HG03520 (cell line): ENCODE results near the gene IFNL3.
"Not testable (repeated sequence)": the region's sequence is repeated elsewhere in the genome, so short reads cannot be mapped to it uniquely, and the experiment has no call there.

Experiments used
- ATAC-seq: cut with Tn5 transposase; IDR thresholded peaks from one replicate; pipeline ENCODE4 v1.9.1; 2021; ENCODE audit warnings: mild to moderate bottlenecking, moderate library complexity; ENCODE audit not compliant: unreplicated experiment

Gene IFNL3

GRCh38 chr19:39244410-39245100 is at the start of gene IFNL3:
TSS of gene IFNL3 (minus strand) at chr19:39245006. CDS start at chr19:39244967, 39 bp downstream.
- not testable (repeated sequence) for ATAC-seq

- ATAC-seq, result no peak
These were observed 48.6 kb upstream of the IFNL3 start for GRCh38 chr19:39293394-39293793.

- ATAC-seq, result no peak
These were observed 39.2 kb upstream of the IFNL3 start for GRCh38 chr19:39284032-39284431.

DNA sequence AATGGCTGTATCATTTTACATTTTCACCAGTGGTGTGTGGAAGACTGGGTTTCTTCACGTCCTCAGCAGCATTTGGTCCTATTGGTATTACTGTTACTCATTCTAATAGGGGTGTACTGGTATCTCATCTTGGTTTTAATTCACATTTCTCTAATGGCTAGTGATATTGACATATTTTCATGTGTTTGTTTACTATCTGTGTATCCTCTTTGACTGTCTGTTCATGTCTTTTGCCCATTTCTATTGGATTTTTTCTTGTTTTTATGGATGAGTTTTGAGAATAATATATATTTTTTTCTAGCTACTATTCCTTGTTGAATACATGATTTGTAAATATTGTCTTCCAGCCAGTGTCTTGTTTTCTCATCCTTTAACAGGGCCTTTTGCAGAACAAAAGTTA is 37.2 kb upstream of the IFNL3 start:
- no peak for ATAC-seq

DNA sequence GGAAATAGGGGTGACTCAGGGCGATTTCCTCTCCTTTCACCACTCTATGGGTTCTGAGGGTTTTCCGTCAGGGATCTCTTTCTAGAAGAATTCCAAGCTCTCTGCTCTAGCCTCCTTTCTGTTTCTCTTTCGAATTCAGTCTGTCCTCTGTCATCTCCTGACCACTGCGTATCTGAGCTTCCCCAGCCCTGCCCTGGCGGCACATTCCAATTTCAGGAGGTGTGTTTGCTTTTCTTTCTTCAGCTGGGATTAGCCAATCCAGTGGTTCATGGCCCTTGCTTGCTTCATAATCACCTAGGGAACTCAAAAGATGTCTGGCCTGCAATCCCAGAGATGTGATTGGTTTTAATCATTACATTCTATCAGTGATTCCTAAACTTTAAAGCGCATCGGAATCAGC is 32.8 kb upstream of the IFNL3 start:
- no peak for ATAC-seq

DNA sequence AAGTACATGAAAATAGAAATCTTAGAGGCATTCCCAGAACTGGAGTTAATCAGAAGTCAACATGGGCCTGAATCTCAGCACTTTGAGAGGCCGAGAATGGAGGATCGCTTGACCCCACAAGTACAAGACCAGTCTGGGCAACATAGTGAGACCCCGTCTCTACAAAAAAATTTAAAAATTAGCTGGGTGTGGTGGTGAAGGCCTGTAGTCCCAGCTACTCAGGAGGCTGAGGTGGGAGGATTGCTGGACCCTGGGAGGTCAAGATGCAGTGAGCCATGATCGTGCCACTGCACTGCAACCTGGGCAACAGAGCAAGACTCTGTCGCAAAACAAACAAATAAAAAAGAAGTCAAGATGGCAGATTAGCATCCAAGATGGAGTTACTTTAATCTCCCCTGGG is 31.9 kb upstream of the IFNL3 start:
- no peak for ATAC-seq

DNA sequence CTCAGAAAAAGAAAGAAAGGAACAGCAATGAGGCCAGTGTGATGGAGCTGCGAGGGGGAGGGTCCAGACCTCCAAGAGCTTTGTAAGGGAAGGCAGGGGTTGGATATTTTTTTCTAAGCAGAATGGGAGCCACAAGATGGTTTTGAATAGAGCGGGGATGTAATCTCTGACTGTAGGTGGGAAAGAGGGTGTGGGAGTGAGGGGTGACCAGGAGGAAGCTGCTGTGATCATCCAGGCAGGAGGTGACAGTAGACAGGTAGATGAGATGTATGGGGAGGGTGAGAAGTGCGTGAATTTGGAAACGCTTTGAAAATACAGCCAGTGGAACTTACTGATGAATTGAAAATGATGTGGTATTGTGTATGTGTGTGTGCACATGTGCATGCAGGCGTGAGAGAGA is 30.8 kb upstream of the IFNL3 start:
- no peak for ATAC-seq

- not testable (repeated sequence) for ATAC-seq
These were observed 29.1 kb upstream of the IFNL3 start for GRCh38 chr19:39273859-39274258.

GRCh38 chr19:39270036-39270871 is 25.4 kb upstream of the IFNL3 start:
- ATAC-seq, result no peak

DNA sequence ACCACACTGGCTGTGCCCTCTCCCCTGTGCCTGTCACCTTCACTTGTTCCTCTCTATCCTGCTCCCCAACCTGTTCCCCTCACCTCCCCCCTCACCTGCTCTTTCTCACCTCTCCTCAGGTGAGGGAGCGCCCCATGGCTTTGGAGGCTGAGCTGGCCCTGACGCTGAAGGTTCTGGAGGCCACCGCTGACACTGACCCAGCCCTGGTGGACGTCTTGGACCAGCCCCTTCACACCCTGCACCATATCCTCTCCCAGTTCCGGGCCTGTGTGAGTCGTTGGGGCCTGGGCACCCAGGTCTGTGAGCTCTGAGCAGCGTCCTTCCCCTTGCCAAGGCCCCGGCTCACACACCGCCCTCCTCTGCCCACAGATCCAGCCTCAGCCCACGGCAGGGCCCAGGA is 24.6 kb upstream of the IFNL3 start:
- not testable (repeated sequence) for ATAC-seq

DNA sequence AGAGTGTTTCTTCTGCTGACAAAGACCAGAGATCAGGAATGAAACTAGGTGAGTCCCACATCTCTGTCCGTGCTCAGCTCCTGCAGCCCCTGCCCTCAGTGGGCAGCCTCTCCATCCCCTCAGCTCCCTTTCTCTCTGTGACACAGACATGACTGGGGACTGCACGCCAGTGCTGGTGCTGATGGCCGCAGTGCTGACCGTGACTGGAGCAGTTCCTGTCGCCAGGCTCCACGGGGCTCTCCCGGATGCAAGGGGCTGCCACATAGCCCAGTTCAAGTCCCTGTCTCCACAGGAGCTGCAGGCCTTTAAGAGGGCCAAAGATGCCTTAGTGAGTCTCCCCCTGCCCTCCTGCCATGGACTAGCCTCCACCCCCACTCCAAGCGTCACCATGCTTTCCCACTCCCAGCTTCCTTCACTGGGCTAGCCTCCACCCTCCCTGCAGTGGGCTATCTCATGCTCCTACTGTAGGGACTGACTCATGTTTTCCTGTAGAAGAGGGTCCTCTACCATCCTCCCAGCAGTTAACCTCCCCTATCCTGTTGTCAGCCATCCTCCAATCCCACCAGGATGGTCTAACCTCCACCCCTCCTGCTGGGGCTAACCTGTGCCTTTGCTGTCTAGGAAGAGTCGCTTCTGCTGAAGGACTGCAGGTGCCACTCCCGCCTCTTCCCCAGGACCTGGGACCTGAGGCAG is 23.9 kb upstream of the IFNL3 start:
- ATAC-seq, result not testable (repeated sequence)

DNA sequence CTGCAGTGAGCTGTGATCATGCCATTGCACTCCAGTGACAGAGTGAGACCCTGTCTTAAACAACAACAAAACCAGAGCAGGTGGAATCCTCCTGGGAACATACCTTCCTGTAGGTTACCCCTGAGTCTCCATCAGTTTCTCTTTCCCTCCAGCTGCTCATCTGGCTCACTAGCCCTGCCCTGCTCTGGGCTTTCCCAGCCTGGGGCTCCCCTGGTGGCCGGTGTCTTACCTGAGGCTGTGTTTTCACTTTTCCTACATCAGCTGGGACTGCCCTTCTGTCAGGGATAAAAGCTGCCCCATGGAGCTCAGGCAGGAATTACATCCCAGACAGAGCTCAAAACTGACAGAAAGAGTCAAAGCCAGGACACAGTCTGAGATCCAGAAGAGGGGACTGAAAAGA is 23.3 kb upstream of the IFNL3 start, which contains the start of gene IFNL2:
Gene IFNL2, plus strand, starts transcription at position 312 of the 400 bp plus-strand sequence. CDS start 173 bp downstream, outside the sequence.
- not testable (repeated sequence) for ATAC-seq

DNA sequence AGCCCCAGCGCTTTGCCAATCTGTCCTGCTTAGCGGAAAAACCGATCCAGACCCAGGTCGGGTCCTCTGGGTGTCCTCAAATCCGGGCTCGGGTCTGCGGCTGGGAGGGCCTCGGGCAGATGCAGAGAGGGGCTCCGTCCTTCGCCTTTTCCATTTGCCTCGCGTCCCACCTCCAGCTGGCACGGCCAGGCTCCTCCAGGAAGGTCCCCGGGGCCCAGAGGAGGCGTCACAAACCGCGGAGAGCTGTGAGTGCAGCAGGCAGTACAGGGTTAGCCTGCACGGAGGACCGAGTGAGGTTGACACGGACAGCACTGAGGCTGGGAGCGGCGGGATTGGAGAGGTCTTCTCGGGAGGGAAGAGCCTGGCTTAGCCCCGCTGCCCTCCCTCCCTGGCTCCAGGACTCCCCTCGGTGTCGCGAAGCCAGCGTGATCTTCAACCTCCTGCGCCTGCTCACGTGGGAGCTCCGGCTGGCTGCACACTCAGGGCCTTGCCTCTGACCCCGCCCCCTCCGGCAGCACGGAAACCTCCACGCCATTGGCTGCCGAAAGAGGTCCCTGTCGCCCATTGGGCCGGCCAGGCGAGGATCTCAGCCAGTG is 20.6 kb upstream of the IFNL3 start:
- no peak for ATAC-seq

GRCh38 chr19:39264306-39265290 is 19.8 kb upstream of the IFNL3 start:
- ATAC-seq, result no peak

DNA sequence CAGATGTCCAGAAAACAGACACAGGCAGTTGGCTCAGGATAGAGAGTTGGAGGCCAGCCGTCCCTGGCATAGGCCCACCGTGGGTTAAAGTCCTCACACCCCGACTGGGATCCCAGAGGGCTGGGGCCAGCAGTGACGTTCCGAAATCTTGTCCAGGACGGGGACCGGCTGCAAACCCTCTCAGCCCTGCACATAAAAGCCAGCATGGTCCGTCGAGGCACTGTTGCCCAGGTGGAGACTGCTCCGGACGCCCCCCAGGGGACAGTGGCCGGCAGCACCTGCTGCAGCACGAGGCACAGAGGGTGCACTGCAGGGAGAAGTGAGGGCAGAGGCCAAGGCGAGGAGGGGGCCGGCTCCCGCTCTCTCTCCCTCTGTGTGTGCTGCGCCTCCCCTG is 19.1 kb upstream of the IFNL3 start:
- ATAC-seq, result no peak

DNA sequence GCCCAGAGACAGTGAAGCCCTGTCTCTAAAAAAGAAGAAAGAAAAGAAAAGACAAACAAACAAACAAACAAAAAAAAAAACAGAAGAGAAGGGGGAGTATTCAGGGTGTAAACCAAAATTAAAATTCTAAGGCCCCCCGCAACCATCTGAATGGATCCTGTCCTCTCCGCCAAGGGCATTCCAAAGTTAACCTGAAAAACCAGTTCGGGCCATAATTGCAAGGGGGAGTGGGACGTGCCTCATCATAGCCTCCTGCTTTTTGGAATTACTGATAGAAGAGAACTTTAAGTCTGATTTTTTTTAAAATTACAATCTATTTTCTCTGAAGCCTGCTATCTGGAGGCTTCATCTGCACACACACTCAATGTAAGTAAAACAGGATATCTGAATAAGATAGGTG is 17.7 kb upstream of the IFNL3 start:
- ATAC-seq, result no peak

- no peak for ATAC-seq
These were observed 16.9 kb upstream of the IFNL3 start for GRCh38 chr19:39261704-39262103.

- no peak for ATAC-seq
These were observed 12.4 kb upstream of the IFNL3 start for GRCh38 chr19:39257227-39257626.

DNA sequence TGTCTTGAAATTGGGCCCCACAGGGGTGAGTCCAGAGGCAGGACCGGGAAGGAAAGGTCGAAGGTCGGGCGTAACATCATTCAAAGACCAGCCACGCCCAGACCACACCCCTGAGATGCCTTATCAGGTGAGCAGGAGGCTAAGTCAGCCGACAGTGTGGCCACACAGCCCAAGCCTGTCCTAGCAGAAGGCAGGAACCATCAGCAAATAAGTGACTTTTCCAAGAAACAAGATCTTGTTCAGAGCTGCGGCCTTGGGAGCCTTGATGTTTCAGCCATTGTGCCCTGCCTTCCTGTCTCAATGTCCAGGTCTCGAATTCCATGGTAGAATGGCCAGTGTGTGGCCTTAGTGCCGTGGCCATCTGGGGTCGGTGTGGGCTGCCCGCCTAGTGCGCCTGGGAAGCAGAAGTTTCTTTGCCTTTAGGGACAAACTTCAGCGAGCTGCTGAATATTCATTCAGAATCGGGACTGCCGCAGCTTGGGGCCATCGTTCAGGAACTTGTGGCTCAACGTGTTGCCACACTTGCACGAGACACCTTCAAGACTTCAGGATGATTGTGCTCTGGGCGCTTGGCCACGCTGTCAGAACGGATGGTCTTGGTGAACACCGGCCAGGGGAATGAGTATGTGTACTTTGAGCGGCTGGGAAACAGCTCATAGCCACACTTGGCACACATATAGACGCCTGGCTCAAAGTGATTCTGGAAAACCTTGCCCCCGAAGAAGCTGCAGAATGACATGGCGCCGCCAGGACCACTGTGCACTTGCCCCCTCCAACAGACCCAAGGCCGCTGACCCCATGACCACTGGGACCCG is 9.9 kb upstream of the IFNL3 start:
- ATAC-seq, result no peak
